GM19240 (cell line): ENCODE data around the gene FUT6.
"Not testable (repeated sequence)": the region's sequence is repeated elsewhere in the genome, so short reads cannot be mapped to it uniquely, and the experiment has no call there.

Experiments
- DNase-seq: peaks from one replicate; pipeline ENCODE4 v3.0.0; 2011; ENCODE audit warnings: low spot score; ENCODE audit not compliant: insufficient read length

Gene FUT6

GRCh38 chr19:5839065-5840017 lies at the start of gene FUT6:
FUT6 (minus strand) TSS chr19:5839702; CDS start chr19:5832567, 7,135 bp downstream.
- DNase-seq: no peak

- not testable (repeated sequence) for DNase-seq
These were observed 44.7 kb upstream of the FUT6 start for GRCh38 chr19:5884065-5884811.

- DNase-seq: not testable (repeated sequence)
These were observed 43.8 kb upstream of the FUT6 start for GRCh38 chr19:5883157-5883873.

- DNase-seq: no peak
These were observed 43.0 kb upstream of the FUT6 start for GRCh38 chr19:5882421-5882968.

- DNase-seq: no peak
These were observed 42.2 kb upstream of the FUT6 start for GRCh38 chr19:5881543-5882299.

GRCh38 chr19:5880604-5881078 lies 41.1 kb upstream of the FUT6 start:
- no peak for DNase-seq

GRCh38 chr19:5880196-5880595 lies 40.7 kb upstream of the FUT6 start:
- DNase-seq: no peak

GRCh38 chr19:5877882-5878281 lies 38.4 kb upstream of the FUT6 start:
- no peak for DNase-seq

GRCh38 chr19:5877427-5877826 lies 37.9 kb upstream of the FUT6 start:
- DNase-seq: no peak

- not testable (repeated sequence) for DNase-seq
These were observed 35.0 kb upstream of the FUT6 start for GRCh38 chr19:5874496-5874895.

- no peak for DNase-seq
These were observed 34.2 kb upstream of the FUT6 start for GRCh38 chr19:5873617-5874199.

- no peak for DNase-seq
These were observed 31.5 kb upstream of the FUT6 start for GRCh38 chr19:5870986-5871394.

GRCh38 chr19:5867201-5868136 lies 28.0 kb upstream of the FUT6 start:
- DNase-seq: no peak

- no peak for DNase-seq
These were observed 26.3 kb upstream of the FUT6 start for GRCh38 chr19:5865772-5866171.

GRCh38 chr19:5864725-5865486 lies 25.4 kb upstream of the FUT6 start:
- DNase-seq: no peak

GRCh38 chr19:5864013-5864720 lies 24.7 kb upstream of the FUT6 start:
- DNase-seq: no peak

- DNase-seq: no peak
These were observed 23.6 kb upstream of the FUT6 start for GRCh38 chr19:5863030-5863665.
